Endothelial cell of umbilical vein (primary cell): ENCODE measurements around the gene DTX2.
"Not testable (repeated sequence)": the region's sequence is repeated elsewhere in the genome, so short reads cannot be mapped to it uniquely, and the experiment has no call there.

Experiments
- CTCF ChIP-seq, 2 donors: IDR thresholded peaks; 1 replicate in 1 of 2; 2 replicates in 1 of 2; pipeline ENCODE4 v1.5.1; 2011; ENCODE audit warnings: low read length in 2 of 2, mild to moderate bottlenecking in 2 of 2, moderate library complexity in 2 of 2, control low read depth in 1 of 2, inconsistent platforms in 1 of 2, low read depth in 1 of 2; ENCODE audit not compliant: insufficient read depth in 1 of 2; ENCODE audit errors: extremely low read depth in 1 of 2
- EZH2 ChIP-seq: IDR thresholded peaks from 2 replicates; pipeline ENCODE4 v1.6.1; 2012; ENCODE audit warnings: borderline replicate concordance, low read depth, mild to moderate bottlenecking, moderate library complexity, low read length, inconsistent platforms; ENCODE audit not compliant: severe bottlenecking
- FOS ChIP-seq: IDR thresholded peaks from 2 replicates; pipeline ENCODE4 v1.6.1; 2011; ENCODE audit warnings: mild to moderate bottlenecking, low read length, moderate library complexity, borderline replicate concordance; ENCODE audit not compliant: insufficient read depth
- GATA2 ChIP-seq: IDR thresholded peaks from 2 replicates; pipeline ENCODE4 v1.7.0; 2011; ENCODE audit warnings: low read depth, mild to moderate bottlenecking, moderate library complexity, mixed read lengths, low read length; ENCODE audit not compliant: insufficient read length, insufficient read depth
- JUN ChIP-seq: IDR thresholded peaks from 2 replicates; pipeline ENCODE4 v1.6.1; 2011; ENCODE audit warnings: borderline replicate concordance, low read depth; ENCODE audit not compliant: insufficient read length, insufficient read depth
- MYC ChIP-seq: IDR thresholded peaks from one replicate; pipeline ENCODE4 v1.6.1; 2011; ENCODE audit warnings: mild to moderate bottlenecking, low read depth, low read length
- POLR2A ChIP-seq: IDR thresholded peaks from 2 replicates; pipeline ENCODE4 v1.6.1; 2012; ENCODE audit warnings: low read depth, mild to moderate bottlenecking, control low read depth, low read length
- POLR2AphosphoS5 ChIP-seq: IDR thresholded peaks from 2 replicates; pipeline ENCODE4 v1.6.1; 2012; ENCODE audit warnings: low read depth, mild to moderate bottlenecking, control low read depth, low read length, moderate library complexity; ENCODE audit not compliant: insufficient read depth

DNA sequence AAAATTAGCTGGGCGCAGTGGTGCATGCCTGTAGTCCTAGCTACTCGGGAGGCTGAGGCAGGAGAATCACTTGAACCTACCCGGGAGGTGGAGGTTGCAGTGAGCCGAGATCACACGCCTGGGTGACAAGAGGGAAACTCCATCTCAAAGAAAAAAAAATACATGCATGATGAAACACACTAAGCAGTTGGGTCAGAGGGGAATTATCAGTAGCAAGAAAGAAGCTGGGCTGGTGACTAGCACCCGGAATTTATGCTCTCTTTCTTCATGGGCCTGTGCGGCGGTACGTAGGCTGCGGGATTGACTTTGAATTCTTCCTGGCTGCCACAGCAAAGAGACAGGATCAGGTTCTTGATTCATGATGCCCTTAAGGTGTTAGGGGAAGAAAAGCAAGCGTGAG is 18.1 kb downstream of the DTX2 start:
- not testable (repeated sequence) for TF ChIP-seq CTCF (IDR thresholded peaks at IDR 0.05; ENCODE audit: extremely low read depth in 1 of 2, insufficient read depth in 1 of 2, low read depth in 1 of 2, low read length in 2 of 2); JUN; FOS; EZH2; POLR2AphosphoS5; GATA2; MYC; POLR2A
